NCI-H2107 treated with DMSO at 0.1 percent for 48 hours (cell line): ENCODE data around the gene SPANXN2.
"Not testable (repeated sequence)": the region's sequence is repeated elsewhere in the genome, so short reads cannot be mapped to it uniquely, and the experiment has no call there.

ENCODE experiments used
- DNase-seq: peaks from one replicate; lab custom pipeline; 2025; ENCODE audit not compliant: unreplicated experiment; lab: John Stamatoyannopoulos, UW

SPANXN2 gene, protein sequence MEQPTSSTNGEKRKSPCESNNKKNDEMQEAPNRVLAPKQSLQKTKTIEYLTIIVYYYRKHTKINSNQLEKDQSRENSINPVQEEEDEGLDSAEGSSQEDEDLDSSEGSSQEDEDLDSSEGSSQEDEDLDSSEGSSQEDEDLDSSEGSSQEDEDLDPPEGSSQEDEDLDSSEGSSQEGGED

DNA sequence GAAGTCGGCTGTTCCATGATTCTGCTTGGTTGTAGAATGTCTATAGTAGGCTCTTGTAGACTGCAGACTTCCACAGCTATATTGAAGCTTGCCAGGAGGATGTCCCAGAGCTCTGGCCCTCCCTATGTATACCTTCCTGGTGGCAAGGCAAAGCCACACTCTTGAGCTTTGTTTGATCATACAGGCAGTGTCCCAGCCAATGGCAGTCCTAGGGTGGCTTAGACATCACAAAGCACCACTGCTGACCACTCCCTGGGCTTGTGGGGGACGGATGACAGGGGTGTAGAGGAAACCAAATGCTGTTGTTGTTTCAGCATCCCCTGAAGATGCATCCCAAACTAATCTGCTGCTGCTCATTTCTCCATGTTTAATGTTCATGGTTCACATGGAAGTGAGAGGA, at the start of gene SPANXN2:
Gene SPANXN2 (minus strand): TSS at position 101 of the 400 bp plus-strand sequence. CDS start 84 bp downstream, at position 17.
- not testable (repeated sequence) for DNase-seq

DNA sequence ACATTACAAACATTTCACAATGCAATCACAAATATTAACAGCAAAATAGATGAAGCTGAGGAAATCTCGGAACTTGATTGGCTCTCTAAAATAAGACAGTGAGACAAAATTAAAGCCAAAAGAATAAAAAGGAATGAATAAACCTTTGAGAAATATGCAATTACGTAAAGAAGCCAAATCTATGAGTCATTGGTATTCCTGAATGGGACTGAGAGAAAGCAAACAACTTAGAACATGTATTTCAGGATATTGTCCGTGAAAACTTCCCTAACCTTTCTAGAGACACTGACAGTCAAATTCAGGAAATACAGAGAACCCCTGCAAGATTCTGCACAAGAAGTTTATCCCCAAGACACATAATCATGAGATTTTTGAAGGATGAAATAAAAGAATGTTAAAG, 48.4 kb upstream of the SPANXN2 start:
- no peak for DNase-seq

DNA sequence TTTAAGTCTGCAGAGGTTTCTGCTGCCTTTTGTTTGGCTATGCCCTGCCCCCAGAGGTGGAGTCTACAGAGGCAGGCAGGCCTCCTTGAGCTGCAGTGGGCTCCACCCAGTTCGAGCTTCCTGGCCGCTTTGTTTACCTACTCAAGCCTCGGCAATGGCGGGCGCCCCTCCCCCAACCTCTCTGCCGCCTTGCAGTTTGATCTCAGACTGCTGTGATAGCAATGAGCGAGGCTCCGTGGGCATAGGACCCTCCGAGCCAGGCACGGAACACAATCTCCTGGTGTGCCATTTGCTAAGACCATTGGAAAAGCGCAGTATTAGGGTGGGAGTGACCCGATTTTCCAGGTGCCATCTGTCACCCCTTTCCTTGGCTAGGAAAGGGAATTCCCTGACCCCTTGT, 47.2 kb upstream of the SPANXN2 start:
- DNase-seq = not testable (repeated sequence)

DNA sequence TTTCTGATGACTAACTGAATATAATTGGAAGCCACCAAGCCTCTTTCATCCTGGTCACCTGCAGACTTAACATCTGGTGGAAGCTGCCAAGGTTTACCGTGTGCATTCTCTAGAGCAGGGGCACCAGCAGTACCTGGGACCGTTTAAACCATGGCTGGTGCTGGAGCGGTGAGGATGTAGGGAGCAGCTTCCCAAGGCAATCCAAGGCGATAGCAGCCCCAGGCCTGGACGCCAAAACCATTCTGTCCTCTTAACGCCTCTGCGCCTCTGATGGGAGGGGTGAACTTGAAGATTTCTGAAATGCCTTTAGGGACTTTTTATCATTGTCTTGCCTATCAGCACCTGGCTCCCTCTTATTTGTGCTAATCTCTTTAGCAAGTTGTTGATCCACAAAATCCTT, 37.3 kb upstream of the SPANXN2 start:
- DNase-seq = no peak

DNA sequence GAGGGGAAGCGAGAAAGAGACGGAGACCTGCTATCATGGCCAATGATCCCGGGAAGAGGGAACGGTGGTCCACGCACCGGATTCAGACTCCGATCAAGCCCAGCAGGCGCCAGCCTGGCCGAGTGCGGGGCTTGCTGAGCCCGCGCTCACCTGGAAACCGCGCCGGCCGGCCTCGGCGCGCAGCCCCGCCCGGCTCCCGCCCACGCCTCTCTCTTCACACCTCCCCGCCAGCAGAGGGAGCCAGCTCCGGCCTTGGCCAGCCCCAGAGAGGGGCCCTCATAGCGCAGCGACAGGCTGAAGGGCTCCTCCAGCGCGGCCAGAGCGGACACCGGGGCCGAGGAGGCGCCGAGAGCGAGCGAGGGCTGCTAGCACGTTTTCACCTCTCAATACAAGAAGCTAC, 36.8 kb upstream of the SPANXN2 start:
- DNase-seq = no peak

DNA sequence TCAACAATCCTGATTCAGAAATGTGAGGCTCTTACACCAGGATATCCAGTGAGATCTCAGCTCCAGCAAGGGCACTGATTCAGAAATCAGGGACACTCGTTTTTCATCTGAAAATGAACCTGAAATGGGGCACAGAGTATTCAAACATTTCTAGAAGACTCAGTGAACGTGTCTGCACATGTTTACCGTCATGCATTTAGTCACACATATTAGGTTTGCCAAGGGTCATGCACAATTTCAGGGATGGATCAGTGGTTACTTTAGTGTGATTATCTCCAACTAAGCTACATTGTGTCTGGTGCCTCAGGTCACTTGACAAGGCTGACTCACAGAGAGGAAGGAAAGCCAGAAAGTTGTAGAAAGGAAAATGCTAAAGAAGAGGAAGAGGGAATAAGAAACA, 33.6 kb upstream of the SPANXN2 start:
- no peak for DNase-seq

DNA sequence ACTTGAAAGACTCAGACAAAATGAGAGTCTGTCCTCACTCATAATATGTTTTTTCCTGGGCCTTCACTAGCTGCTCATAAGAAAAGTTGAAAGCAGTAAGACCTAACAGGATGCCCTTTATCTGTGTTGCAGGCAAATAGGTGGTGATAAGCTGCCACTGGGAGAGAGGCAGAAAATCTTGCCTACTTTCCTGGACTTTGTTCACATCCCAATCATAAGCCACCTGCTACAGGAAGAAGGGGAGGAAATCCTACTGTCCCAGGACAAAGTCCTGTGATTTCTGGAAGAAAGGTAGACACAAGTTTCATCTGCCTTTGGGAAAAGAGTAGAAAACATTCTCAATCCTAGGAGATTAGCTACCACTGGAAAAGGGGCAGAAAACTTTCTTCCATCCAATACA, 13.3 kb upstream of the SPANXN2 start:
- DNase-seq = no peak

DNA sequence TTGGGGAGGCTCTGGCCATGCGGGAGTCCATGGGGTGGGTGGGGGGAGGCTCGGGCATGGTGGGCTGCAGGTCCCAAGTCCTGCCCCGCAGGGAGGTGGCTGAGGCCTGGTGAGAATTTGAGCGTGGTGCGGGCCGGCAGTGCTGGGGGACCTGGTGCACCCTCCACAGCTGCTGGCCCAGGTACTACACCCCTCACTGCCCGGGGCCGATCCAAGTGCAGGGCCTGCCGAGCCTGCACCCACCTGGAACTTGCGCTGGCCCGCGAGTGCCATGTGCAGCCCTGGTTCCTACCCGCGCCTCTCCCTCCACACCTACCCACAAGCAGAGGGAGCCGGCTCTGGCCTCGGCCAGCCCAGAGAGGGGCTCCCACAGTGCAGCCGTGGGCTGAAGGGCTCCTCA, 5.7 kb upstream of the SPANXN2 start:
- DNase-seq = no peak

DNA sequence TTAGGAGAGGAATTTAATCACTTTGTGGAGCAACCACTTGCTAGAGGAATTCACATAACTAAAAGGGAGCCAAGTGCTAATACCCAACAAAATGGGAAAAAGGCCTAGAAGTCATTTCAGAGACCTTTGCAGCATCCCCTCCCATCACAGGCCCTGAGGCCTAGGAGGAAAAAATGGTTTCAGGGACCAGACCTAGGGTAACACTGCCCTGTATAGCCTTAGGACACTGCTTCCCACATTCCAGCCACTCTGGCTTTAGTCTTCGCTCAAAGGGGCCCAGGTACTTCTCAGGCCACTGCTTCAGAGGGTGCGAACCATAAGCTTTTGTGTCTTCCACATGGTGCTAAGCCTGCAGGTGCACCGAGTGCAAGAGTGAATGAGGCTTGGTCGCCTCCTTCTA, 19.1 kb downstream of the SPANXN2 start:
- DNase-seq = no peak

DNA sequence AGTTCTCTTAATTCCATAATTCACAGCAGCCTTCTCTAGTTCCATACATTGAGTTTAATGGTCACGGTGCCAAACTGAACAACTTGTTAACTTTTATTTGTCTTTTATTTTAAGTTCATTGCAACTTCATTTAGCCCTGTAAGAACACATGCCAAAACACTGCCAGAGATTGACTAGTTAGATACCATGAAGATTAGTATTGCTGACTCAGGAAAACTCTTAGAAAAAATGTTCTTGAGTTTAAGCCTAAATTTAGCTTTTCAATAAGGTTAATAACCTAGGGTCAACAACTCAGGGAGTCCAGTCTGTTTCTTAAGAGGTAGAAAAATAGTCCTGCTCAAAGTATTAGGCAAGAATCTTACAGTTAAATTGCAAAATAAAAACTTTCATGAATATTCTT, 25.7 kb downstream of the SPANXN2 start:
- DNase-seq = no peak

DNA sequence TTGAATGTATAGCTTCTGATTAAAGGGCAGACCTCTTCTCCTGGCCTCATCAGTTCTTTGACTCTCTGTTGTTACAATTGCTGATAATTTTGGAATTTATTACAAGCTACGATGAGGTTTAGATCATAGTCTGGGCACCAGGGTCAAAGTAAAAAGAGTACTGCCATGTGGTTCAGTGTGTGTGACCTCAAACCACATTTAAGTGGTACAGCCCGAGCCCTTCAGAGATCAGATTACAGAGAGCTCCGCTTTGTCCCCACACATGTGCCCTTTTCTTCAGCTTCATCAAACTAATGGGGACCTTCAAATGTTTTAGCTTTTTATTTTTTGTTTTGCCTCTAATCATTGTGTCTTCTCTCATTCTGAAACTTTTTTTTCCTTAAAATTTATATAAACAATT, 37.1 kb downstream of the SPANXN2 start:
- no peak for DNase-seq

DNA sequence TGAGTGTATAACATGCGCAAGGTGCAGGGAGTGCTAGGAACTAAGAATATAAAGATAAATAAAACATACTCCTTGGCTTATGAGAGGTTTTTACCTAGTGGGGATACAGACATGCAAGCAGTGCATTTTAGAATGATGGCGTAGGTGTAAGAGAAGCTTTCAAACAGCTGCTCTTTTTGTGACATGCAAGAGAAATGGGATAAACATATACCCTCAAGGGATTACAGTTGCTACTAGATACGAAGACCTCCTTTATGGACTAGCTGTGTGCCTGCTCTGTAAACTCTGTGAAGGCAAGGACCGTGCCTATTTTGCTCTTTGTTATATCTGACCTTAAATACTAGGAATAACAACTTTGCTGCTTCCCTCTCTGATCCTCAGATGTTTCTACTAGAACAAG, 45.6 kb downstream of the SPANXN2 start:
- no peak for DNase-seq

DNA sequence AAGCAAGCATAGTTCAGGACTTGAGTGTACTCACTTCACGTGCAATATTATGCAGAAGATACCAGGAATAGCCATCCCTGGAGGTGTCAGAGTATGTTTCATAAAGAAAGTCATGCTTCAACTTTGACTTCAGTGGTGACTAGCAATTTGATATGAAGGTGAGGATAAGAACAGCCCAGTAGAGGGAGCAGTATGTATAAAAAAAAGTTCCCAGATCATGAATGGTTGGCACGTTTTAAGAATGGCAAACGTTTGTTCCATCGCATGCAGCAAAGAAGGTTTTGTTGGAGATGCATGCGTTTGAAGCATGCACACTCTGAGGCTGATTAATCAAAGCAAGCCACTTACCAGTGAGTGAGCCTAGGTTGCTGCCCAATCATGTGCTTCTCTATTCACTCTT, 51.2 kb downstream of the SPANXN2 start:
- DNase-seq = no peak

DNA sequence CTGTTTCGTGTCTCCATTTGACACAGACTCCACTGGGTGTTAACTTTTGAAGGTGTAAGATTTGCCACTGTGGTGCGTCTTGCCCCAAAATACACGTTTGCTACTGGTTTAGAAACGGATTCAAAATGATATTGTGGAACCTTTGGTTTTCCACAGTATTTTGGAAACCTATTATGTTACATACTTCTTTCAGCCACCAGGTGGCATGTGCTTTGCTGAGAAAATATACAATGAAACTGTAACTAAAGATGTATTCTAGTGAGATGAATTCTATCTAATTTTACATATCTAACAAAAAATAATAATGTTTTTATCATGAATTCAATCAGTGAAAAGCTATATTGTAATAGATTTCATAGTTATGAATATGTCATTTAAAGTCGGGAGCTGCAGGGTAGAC, 56.2 kb downstream of the SPANXN2 start:
- no peak for DNase-seq

DNA sequence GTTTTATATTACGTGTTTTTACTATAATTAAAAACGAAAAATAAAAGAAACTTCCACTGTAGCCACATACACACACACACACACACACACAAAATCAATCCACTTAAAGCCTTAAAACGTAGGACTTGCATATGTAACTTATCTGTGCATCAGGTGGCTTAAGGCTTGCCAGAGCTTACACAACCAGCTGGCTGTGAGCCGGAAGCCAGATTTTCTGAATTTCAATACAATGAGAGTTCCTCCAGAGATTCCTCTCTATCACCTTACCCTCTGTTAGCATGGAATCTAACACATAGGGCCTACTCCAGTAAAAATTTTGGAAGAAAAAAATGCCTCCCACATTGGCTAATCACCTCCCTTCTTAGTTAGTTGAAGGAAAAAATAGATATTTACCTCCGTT, 56.8 kb downstream of the SPANXN2 start:
- no peak for DNase-seq
